Measurements from ENCODE around the gene PIGU.

The PIGU gene

GRCh38 chr20:34654207-34654744, 22.6 kb downstream of the PIGU start:
- Histone ChIP-seq H3K27me3 (no peaks in the 10 kb centered on the region), H3K4me2 (no peak overlapping the region), H3K36me3 (peaks cover 25 to 69% (median 55%) of the 10 kb centered on the region in 11 experiments), H3K9me3 (replicated peaks in 1 of 11) (no peaks in the 10 kb centered on the region; a peak in 2 of 22 replicates), H3K9ac (no peak overlapping the region), H3K4me1 (no peaks in the 10 kb centered on the region), H3K4me3 (no peak overlapping the region), H3K27ac (no peak overlapping the region), H4K20me1 (no peaks in the 10 kb centered on the region)
- TF ChIP-seq Cebpa-rat (IDR thresholded peaks at IDR 0.05) = no peak

GRCh38 chr20:34651200-34651599, 25.7 kb downstream of the PIGU start:
- Histone ChIP-seq H4K20me1 (0 out of 22 replicates have a peak, but pooled peaks cover 0 to 5% (median 0%) of the 10 kb centered on the region in 11 experiments), H3K4me3 (no peak overlapping the region), H3K27ac (no peak overlapping the region), H3K9me3 (replicated peaks in 1 of 11) (no peaks in the 10 kb centered on the region), H3K27me3 (no peaks in the 10 kb centered on the region), H3K36me3 (peaks cover 24 to 56% (median 45%) of the 10 kb centered on the region in 11 experiments; a peak in 21 of 22 replicates), H3K4me1 (no peaks in the 10 kb centered on the region), H3K4me2 (no peak overlapping the region), H3K9ac (no peak overlapping the region)
- no peak for TF ChIP-seq Cebpa-rat (IDR thresholded peaks at IDR 0.05)

GRCh38 chr20:34647737-34648136, 29.2 kb downstream of the PIGU start:
- Histone ChIP-seq H3K9me3 (replicated peaks in 1 of 11) (no peaks in the 10 kb centered on the region), H3K36me3 (peaks cover 13 to 54% (median 31%) of the 10 kb centered on the region in 11 experiments; a peak in 21 of 22 replicates), H3K27ac (no peak overlapping the region), H3K4me2 (no peak overlapping the region), H4K20me1 (peaks cover 0 to 5% (median 0%) of the 10 kb centered on the region in 11 experiments; a peak in 1 of 22 replicates), H3K4me3 (no peak overlapping the region), H3K4me1 (peaks cover 0 to 19% (median 0%) of the 10 kb centered on the region in 10 experiments; a peak in 6 of 20 replicates), H3K27me3 (no peaks in the 10 kb centered on the region), H3K9ac (no peak overlapping the region)
- no peak for TF ChIP-seq Cebpa-rat (IDR thresholded peaks at IDR 0.05)

GRCh38 chr20:34644951-34645350, 31.9 kb downstream of the PIGU start:
- H3K9ac ChIP-seq = no peak overlapping the region; a peak in 1 of 22 replicates
- no peaks in the 10 kb centered on the region for H3K9me3 ChIP-seq (replicated peaks in 1 of 11)
- peak overlapping the region in 7 of 11 experiments; percentile 40 to 67 (median 50); a peak in 9 of 22 replicates for H3K27ac ChIP-seq
- no peak overlapping the region for H3K4me3 ChIP-seq
- no peak for TF ChIP-seq Cebpa-rat (IDR thresholded peaks at IDR 0.05)
- H3K4me1 ChIP-seq = peaks cover 0 to 20% (median 0%) of the 10 kb centered on the region in 10 experiments; a peak in 6 of 20 replicates
- no peak overlapping the region for H3K4me2 ChIP-seq
- H3K36me3 ChIP-seq = peaks cover 0 to 45% (median 18%) of the 10 kb centered on the region in 11 experiments; a peak in 12 of 22 replicates
- H3K27me3 ChIP-seq = no peaks in the 10 kb centered on the region
- peaks cover 0 to 5% (median 0%) of the 10 kb centered on the region in 11 experiments; a peak in 1 of 22 replicates for H4K20me1 ChIP-seq

GRCh38 chr20:34644345-34644744, 32.5 kb downstream of the PIGU start:
- Histone ChIP-seq H3K27me3 (no peaks in the 10 kb centered on the region), H3K9me3 (replicated peaks in 1 of 11) (no peaks in the 10 kb centered on the region), H3K4me1 (peaks cover 0 to 20% (median 0%) of the 10 kb centered on the region in 10 experiments; a peak in 6 of 20 replicates), H3K4me3 (no peak overlapping the region), H3K9ac (peak overlapping the region in 2 of 11 experiments; percentile 6 to 8; a peak in 2 of 22 replicates), H3K4me2 (peak overlapping the region in 5 of 11 experiments; percentile 2 to 30 (median 20); a peak in 6 of 22 replicates), H4K20me1 (peaks cover 0 to 5% (median 0%) of the 10 kb centered on the region in 11 experiments; a peak in 1 of 22 replicates), H3K36me3 (peaks cover 0 to 51% (median 19%) of the 10 kb centered on the region in 11 experiments; a peak in 13 of 22 replicates), H3K27ac (peak overlapping the region in 8 of 11 experiments; percentile 28 to 67 (median 50); a peak in 11 of 22 replicates)
- no peak for TF ChIP-seq Cebpa-rat (IDR thresholded peaks at IDR 0.05)

- Histone ChIP-seq H3K36me3 (peaks cover 0 to 51% (median 20%) of the 10 kb centered on the region in 11 experiments; a peak in 13 of 22 replicates), H3K4me3 (no peak overlapping the region), H3K27ac (peak overlapping the region in 9 of 11 experiments; percentile 28 to 67 (median 50); a peak in 12 of 22 replicates), H3K9ac (peak overlapping the region in 1 of 11 experiments; percentile 6; a peak in 1 of 22 replicates), H3K4me2 (peak overlapping the region in 5 of 11 experiments; percentile 2 to 30 (median 20); a peak in 6 of 22 replicates), H3K9me3 (replicated peaks in 1 of 11) (no peaks in the 10 kb centered on the region), H3K27me3 (no peaks in the 10 kb centered on the region), H4K20me1 (peaks cover 0 to 5% (median 0%) of the 10 kb centered on the region in 11 experiments; a peak in 1 of 22 replicates), H3K4me1 (peaks cover 0 to 20% (median 0%) of the 10 kb centered on the region in 10 experiments; a peak in 6 of 20 replicates)
- peak in 5 of 11 experiments; percentile 8 to 55 (median 32); a peak in 3 of 22 replicates for TF ChIP-seq Cebpa-rat (IDR thresholded peaks at IDR 0.05)
Measured at GRCh38 chr20:34643928-34644327, 33.0 kb downstream of the PIGU start.

GRCh38 chr20:34642009-34642408, 34.9 kb downstream of the PIGU start:
- H3K27ac ChIP-seq = no peak overlapping the region
- no peaks in the 10 kb centered on the region for H3K9me3 ChIP-seq (replicated peaks in 1 of 11)
- H3K27me3 ChIP-seq = no peaks in the 10 kb centered on the region
- peaks cover 11 to 68% (median 34%) of the 10 kb centered on the region in 11 experiments for H3K36me3 ChIP-seq
- peaks cover 0 to 20% (median 0%) of the 10 kb centered on the region in 10 experiments; a peak in 6 of 20 replicates for H3K4me1 ChIP-seq
- TF ChIP-seq Cebpa-rat (IDR thresholded peaks at IDR 0.05) = no peak
- H3K4me2 ChIP-seq = no peak overlapping the region
- no peak overlapping the region for H3K4me3 ChIP-seq
- peaks cover 0 to 5% (median 0%) of the 10 kb centered on the region in 11 experiments; a peak in 1 of 22 replicates for H4K20me1 ChIP-seq
- no peak overlapping the region for H3K9ac ChIP-seq

GRCh38 chr20:34639755-34640222, 37.1 kb downstream of the PIGU start:
- Histone ChIP-seq H3K4me1 (peaks cover 0 to 20% (median 0%) of the 10 kb centered on the region in 10 experiments; a peak in 6 of 20 replicates), H3K9ac (no peak overlapping the region), H3K4me2 (no peak overlapping the region), H4K20me1 (no peaks in the 10 kb centered on the region), H3K9me3 (replicated peaks in 1 of 11) (no peaks in the 10 kb centered on the region), H3K27ac (no peak overlapping the region), H3K27me3 (no peaks in the 10 kb centered on the region), H3K4me3 (no peak overlapping the region), H3K36me3 (peaks cover 30 to 82% (median 52%) of the 10 kb centered on the region in 11 experiments)
- no peak for TF ChIP-seq Cebpa-rat (IDR thresholded peaks at IDR 0.05)

GRCh38 chr20:34638532-34638931, 38.4 kb downstream of the PIGU start:
- Histone ChIP-seq H3K4me2 (no peak overlapping the region), H3K4me3 (no peak overlapping the region), H3K9me3 (replicated peaks in 1 of 11) (no peaks in the 10 kb centered on the region), H3K27me3 (no peaks in the 10 kb centered on the region), H3K27ac (no peak overlapping the region), H3K36me3 (peaks cover 41 to 82% (median 59%) of the 10 kb centered on the region in 11 experiments), H3K4me1 (peaks cover 0 to 8% (median 0%) of the 10 kb centered on the region in 10 experiments; a peak in 1 of 20 replicates), H3K9ac (no peak overlapping the region), H4K20me1 (no peaks in the 10 kb centered on the region)
- TF ChIP-seq Cebpa-rat (IDR thresholded peaks at IDR 0.05) = no peak
